GM21717 (cell line): ENCODE results near the gene NUDT9.
A peak's percentile ranks its signal among the peaks of the same experiment; 100 is the strongest.
"Not testable (repeated sequence)": the region's sequence is repeated elsewhere in the genome, so short reads cannot be mapped to it uniquely, and the experiment has no call there.

ENCODE experiments used
- ATAC-seq: cut with Tn5 transposase; IDR thresholded peaks from one replicate; pipeline ENCODE4 v1.9.1; 2021; ENCODE audit warnings: mild to moderate bottlenecking, moderate library complexity; ENCODE audit not compliant: unreplicated experiment

NUDT9 gene

DNA sequence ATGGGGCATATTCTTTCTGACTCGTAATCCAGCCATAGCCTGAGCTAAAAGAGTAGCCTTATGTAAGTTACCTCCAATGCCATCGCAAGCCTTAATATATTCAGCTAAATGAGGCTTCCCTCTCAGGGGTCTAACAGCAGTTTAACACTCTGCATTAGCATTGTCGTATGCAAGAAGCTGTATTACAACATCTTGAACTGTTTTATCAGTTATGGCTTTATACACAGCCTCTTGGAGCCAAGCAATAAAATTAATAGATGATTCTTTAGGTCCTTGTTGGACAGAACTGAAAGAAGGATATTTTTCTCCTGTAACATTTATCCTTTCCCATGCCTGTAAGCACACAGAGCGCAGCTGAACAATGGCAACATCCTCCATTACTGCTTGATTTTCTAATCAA, 15.5 kb upstream of the NUDT9 start:
- ATAC-seq: not testable (repeated sequence)

DNA sequence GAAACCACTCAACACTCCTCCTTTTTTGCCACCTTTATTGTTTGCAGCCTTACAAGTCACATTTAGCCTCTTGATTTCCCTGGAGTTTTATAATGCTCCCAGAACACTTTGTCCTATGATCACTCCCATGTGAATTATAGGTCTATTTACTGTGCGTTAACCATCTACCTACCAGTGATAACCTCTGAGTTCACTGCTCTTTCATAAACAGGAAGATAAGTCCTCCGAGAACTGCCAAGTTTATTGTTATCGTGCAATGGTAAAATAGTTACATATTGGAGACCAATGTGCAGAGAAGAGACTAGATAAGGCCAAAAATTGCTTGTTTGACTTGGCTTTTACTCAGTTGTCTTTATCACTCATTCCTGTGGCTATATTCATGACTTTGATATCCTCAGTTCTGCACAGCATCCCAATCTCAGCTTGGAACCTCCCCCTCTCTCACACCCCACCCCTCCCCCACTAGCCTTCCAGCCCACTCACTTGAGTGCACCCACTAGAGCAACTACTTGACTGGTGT, 12.9 kb upstream of the NUDT9 start:
- ATAC-seq: no peak

GRCh38 chr4:87410157-87410556, 12.2 kb upstream of the NUDT9 start:
- no peak for ATAC-seq

DNA sequence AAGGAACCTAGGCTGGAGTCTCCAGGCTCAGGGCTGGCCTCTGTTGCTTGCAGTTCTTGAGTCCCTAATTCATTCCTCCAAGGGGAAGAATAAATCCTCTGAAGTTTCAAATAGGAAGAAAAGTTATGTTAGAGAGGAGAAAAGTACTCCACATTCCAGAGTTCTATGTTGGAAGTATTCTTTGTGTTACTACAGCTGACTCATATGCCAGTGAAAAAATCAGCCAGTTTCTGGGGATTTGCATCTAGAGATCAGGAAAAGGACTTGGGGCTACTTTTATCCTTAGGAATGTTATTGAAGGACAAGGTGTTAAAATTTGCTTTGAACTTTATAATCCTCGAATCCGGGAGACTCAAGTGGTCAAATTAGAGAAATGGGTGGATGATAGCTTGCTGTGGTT, 11.7 kb upstream of the NUDT9 start:
- no peak for ATAC-seq

- no peak for ATAC-seq
Observed at GRCh38 chr4:87414816-87415215, 7.6 kb upstream of the NUDT9 start.

GRCh38 chr4:87416965-87417364, 5.4 kb upstream of the NUDT9 start:
- no peak for ATAC-seq

DNA sequence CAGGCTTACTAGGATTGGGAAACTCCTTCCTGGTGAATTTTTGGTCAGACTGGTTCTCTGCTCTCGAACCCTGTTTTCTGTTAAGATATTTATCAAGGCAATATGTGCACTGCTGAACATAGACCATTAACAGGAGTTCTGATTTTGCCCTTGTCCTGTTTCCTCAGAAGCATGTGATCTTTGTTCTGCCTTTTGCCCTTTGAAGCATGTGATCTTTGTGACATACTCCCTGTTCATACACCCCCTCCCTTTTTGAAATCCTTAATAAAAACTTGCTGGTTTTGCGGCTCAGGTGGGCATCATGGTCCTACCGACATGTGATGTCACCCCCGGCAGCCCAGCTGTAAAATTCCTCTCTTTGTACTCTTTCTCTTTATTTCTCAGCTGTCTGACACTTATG, 4.0 kb upstream of the NUDT9 start:
- ATAC-seq: not testable (repeated sequence)

- no peak for ATAC-seq
Observed at GRCh38 chr4:87419578-87420249, 2.7 kb upstream of the NUDT9 start.

DNA sequence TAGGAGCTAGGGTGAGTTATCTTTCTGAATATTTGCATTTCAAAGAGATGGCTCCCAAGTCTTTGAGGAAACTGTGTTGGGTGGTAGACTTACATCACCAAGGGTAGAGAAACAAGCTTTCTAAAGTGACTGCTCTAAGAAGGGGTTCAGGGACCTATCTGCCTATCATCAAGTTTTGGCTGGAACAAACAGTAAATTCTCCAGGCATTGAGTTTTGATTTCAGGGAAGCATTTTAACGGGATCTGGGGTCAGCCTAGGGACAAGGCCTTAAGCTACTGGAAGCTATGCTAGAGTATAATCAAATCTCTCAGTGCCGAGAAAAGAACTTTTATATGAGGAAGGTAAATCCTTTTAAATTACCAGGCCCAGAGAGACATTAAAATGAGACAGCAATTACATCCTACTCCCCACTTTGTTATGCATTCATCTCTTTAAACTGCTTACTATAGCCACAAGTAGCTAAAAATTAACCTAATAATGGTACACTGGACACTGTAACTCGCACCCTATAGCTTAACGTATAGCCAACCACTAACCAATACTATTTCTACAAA, 2.0 kb upstream of the NUDT9 start:
- ATAC-seq: no peak

DNA sequence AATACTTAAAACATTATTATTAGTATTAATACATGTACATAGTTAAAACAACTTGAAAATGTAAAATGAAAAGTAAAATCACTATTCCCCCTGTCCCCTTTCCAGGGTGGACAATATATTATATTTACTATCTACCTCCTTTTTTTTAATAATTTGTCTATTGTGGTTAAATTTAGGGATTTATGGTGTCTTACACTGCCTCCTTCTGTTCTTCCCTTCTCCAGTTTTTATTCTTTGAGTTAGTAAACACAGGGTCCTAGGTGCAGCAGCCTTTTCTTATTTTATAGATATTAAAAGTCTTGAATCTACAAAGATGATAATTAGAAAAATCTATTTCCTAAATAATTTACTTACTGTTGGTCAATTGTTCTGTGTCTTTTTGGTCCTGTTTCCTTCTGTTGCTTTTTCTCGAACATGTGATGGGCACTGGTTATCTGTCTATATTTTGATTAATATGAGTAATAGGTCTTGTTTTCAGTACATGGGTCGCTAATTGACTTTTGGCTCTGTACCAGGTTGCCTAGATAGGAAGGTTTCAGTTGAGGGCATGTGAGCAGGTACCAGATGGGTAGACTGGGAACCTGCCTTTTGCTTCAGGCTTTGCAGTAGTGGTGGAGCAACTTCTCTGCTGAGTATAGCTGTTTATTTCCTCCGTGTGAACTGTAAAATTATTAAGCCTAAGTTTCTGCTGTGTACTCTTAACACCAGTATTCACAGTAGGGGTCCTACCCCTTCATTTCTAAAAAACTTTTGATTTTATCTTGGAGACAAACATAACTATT, 1.1 kb downstream of the NUDT9 start:
- peak; percentile 26 for ATAC-seq

- not testable (repeated sequence) for ATAC-seq
Observed at GRCh38 chr4:87424099-87424543, 1.7 kb downstream of the NUDT9 start.

GRCh38 chr4:87425711-87426110, 3.3 kb downstream of the NUDT9 start:
- no peak for ATAC-seq

GRCh38 chr4:87426865-87427517, 4.6 kb downstream of the NUDT9 start:
- no peak for ATAC-seq

- ATAC-seq: no peak
Observed at GRCh38 chr4:87427518-87427868, 5.1 kb downstream of the NUDT9 start.

DNA sequence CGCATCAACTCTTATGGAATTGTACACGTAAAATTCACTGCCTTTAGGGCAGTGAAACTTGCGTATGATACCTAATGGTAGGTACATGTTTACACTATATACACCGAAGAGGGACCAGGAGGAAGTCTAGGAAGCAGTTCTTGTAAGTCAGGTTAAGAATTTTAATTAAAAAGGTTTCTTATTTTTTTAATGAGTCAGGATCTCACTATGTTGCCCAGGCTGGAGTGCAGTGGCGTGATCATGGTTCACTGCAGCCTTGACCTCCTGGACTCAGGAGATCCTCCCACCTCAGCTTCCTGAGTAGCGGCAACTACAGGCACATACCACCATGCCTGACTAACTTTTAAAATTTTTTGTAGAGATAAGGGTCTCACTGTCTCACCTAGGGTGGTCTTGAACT, 6.6 kb downstream of the NUDT9 start:
- ATAC-seq: no peak

DNA sequence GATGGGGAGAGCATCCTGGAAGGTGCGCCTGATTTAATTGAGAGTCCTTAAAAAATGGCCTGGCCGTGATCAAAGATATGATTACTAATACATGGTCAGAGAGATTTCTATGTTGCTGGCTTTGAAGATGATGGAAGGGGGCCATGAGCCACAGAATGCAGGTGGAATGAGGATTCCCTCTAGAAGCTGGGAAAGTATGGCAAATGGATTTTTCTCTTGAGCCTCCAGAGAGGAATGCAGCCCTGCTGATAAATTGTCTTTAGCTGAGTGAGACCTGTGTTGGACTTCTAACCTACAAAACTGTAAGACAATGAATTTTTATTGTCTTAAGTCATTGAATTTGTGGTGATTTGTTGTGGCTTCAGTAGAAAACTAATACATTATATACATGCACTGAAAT, 7.7 kb downstream of the NUDT9 start:
- ATAC-seq: no peak

DNA sequence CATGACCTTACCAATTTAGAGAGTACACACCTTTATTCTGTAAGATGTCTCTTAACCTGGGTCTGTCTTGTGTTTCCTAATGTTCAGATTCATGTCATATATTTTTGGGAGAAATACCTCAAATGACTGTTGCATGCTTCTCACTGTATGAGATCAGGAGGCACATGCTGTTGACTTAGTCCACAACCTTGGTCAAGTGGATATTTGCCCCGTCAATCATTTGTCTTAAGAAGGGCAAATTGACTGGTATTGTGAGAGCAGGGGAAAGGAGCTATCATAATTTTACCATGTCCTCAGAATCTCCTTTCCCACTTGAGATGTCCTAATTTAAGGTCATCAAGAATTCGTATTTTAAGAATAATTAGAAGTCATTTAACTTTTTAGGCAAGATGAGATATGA, 11.0 kb downstream of the NUDT9 start:
- no peak for ATAC-seq

GRCh38 chr4:87442889-87443288, 20.5 kb downstream of the NUDT9 start:
- no peak for ATAC-seq

DNA sequence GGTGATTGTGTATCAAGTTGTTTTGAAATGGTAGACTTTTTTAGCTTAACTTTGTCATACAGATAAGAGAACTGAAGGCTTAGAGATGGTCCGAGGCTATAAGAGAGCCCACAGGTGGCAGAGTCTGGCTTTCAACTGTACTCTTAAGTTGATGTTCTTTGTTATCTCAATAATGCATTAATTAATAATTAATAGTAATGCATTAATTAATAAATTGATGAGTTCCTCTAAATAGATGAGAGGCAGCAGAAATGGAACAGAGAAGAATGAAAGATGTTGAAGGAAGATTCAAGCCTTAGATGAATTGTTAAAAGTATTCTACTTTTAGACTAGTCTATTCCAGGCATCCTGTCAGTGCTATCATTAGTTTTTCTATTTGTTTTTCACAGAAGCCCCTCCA, 22.4 kb downstream of the NUDT9 start:
- ATAC-seq: no peak

- no peak for ATAC-seq
Observed at GRCh38 chr4:87445964-87446363, 23.6 kb downstream of the NUDT9 start.

DNA sequence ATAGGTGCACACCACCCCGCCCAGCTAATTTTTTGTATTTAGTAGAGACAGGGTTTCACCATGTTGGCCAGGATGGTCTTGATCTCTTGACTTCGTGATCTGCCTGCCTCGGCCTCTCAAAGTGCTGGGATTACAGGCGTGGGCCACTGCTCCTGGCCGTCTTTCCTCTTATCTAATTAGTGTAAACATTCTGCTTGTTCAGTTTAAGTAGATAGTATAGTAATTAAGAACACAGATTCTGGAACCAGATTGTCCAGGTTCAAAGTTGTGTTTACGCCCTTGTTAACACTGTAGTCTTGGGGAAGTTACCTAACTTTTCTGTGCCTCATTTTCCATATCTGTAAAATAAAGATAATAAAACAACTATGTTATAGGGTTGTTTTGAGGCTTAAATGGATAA, 24.0 kb downstream of the NUDT9 start:
- not testable (repeated sequence) for ATAC-seq

- ATAC-seq: no peak
Observed at GRCh38 chr4:87451537-87451936, 29.2 kb downstream of the NUDT9 start.
